MM.1S (cell line): ENCODE data around the gene P2RX5.

ENCODE experiments used
- EZH2 ChIP-seq: fragments of 300-600 bp; sonication (generic); optimal IDR thresholded peaks from 2 replicates; pipeline ENCODE3; 2017; ENCODE audit warnings: low read depth, mild to moderate bottlenecking, antibody characterized with exemption, low read length, mixed read lengths
- EZH2phosphoT487 ChIP-seq: fragments of 300-600 bp; sonication (generic); IDR thresholded peaks from 2 replicates; pipeline ENCODE4 v1.6.1; 2018; ENCODE audit warnings: antibody characterized with exemption, low read length
- TF ChIP-seq, protein P1 (sequence below): fragments of 300-600 bp; sonication (generic); IDR thresholded peaks from 2 replicates; pipeline ENCODE4 v1.5.1; 2016; ENCODE audit warnings: antibody characterized with exemption, low read length, mixed read lengths

DNA sequence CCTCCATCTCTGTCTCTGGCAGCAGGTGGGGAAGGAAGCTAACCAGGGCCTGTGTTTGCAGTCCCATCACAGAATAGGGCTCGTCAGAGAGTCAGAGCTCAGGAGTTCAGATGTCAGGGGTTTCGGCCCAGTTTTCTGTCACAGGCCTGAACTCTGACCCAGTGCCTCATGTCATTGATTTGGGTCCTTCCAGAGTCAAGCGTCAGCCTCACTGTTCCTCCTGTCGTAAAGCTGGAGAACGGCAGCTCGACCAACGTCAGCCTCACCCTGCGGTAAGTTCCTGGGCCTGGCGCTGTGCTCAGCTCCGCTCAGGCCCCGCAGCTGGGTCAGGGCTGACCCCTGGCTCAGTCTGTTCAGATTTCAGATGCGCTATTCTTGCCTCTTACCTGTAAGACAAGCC is 48.7 kb downstream of the P2RX5 start:
- TF ChIP-seq, protein P1, sequence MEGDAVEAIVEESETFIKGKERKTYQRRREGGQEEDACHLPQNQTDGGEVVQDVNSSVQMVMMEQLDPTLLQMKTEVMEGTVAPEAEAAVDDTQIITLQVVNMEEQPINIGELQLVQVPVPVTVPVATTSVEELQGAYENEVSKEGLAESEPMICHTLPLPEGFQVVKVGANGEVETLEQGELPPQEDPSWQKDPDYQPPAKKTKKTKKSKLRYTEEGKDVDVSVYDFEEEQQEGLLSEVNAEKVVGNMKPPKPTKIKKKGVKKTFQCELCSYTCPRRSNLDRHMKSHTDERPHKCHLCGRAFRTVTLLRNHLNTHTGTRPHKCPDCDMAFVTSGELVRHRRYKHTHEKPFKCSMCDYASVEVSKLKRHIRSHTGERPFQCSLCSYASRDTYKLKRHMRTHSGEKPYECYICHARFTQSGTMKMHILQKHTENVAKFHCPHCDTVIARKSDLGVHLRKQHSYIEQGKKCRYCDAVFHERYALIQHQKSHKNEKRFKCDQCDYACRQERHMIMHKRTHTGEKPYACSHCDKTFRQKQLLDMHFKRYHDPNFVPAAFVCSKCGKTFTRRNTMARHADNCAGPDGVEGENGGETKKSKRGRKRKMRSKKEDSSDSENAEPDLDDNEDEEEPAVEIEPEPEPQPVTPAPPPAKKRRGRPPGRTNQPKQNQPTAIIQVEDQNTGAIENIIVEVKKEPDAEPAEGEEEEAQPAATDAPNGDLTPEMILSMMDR, result no peak
- TF ChIP-seq EZH2 (no peak), EZH2phosphoT487 (no peak)
